A549 (cell line): ENCODE data around the gene RASGEF1C. TPM values are rescaled to one million over a fixed set of nuclear protein-coding genes. Genes with fewer than 3 reads are reported as not detected.

ENCODE experiments used
- ATAC-seq, 2 experiments: fragments of 200-7000 bp in 1 of 2; fragments of >200 bp in 1 of 2; cut with Nextera tagmentation in 1 of 2; cut with Tn5 transposase in 1 of 2; 3 replicates each; pipeline versions ENCODE4 v1.8.0 to v1.9.1; 2018 to 2020; ENCODE audit warnings: mild to moderate bottlenecking in 1 of 2, moderate library complexity in 1 of 2
- CTCF ChIA-PET: fragments of 300-600 bp; sonication (Branson Sonifier 250); formaldehyde crosslinking; extraction: SDS; loops from one replicate; lab custom pipeline; 2021; ENCODE audit warnings: antibody characterized with exemption, inconsistent platforms; lab: Yijun Ruan, JAX
- POLR2A ChIA-PET: fragments of 350-600 bp; formaldehyde crosslinking; extraction: SDS; loops from one replicate; lab custom pipeline; 2021; ENCODE audit warnings: antibody characterized with exemption, inconsistent platforms; lab: Yijun Ruan, JAX
- DNase-seq, 2 experiments: peaks; one replicate each; pipeline versions ENCODE4 v3.0.0 to v3.0.0-alpha.2; 2011 to 2016; ENCODE audit warnings: low read depth in 1 of 2, low spot score in 1 of 2
- FAIRE-seq: peaks from 2 replicates; lab custom pipeline; 2011; peaks lifted over from hg19 to GRCh38; lab: Jason Lieb, UNC
- H3K27ac ChIP-seq, 2 experiments: fragments of >200 bp; sonication (Bioruptor Twin); formaldehyde crosslinking; 3 replicates each; pipeline ENCODE4 v1.5.1; 2016 to 2017
- H3K4me1 ChIP-seq: fragments of >200 bp; sonication (Bioruptor Twin); formaldehyde crosslinking; 3 replicates; pipeline ENCODE4 v1.6.1; 2016
- H3K4me2 ChIP-seq: fragments of >200 bp; sonication (Bioruptor Twin); formaldehyde crosslinking; 3 replicates; pipeline ENCODE4 v1.6.1; 2016
- H3K4me3 ChIP-seq: fragments of >200 bp; sonication (Bioruptor Twin); formaldehyde crosslinking; 3 replicates; pipeline ENCODE4 v1.5.1; 2016
- H3K9me3 ChIP-seq: fragments of >200 bp; sonication (Bioruptor Twin); formaldehyde crosslinking; 3 replicates; pipeline ENCODE4 v1.6.1; 2016
- CBX2 ChIP-seq: fragments of 200-600 bp; sonication (generic); IDR thresholded peaks from 2 replicates; pipeline ENCODE4 v1.6.1; 2016; ENCODE audit warnings: low read depth, mild to moderate bottlenecking, borderline replicate concordance
- CHD2 ChIP-seq: fragments of 150-350 bp; IDR thresholded peaks from 2 replicates; pipeline ENCODE4 v1.6.1; 2014; ENCODE audit warnings: low read length; ENCODE audit not compliant: partially characterized antibody
- CHD4 ChIP-seq: fragments of 200-600 bp; sonication (generic); IDR thresholded peaks from 2 replicates; pipeline ENCODE4 v1.6.1; 2016; ENCODE audit warnings: antibody characterized with exemption, mild to moderate bottlenecking, borderline replicate concordance
- FOXS1 ChIP-seq: fragments of 250-450 bp; sonication (Bioruptor Pico); IDR thresholded peaks from 2 replicates; pipeline ENCODE4 v1.5.0; 2020; ENCODE audit warnings: mild to moderate bottlenecking, moderate library complexity
- HDAC2 ChIP-seq: fragments of 200-600 bp; sonication (generic); IDR thresholded peaks from 2 replicates; pipeline ENCODE4 v1.6.1; 2016
- HES2 ChIP-seq: fragments of >200 bp; sonication (Bioruptor Twin); formaldehyde crosslinking; IDR thresholded peaks from 2 replicates; pipeline ENCODE4 v1.6.1; 2016
- HEYL ChIP-seq: fragments of 250-450 bp; sonication (Bioruptor Pico); IDR thresholded peaks from 2 replicates; pipeline ENCODE4 v1.8.0; 2021; ENCODE audit warnings: mild to moderate bottlenecking, moderate library complexity
- HOXA7 ChIP-seq: fragments of 250-450 bp; sonication (Bioruptor Pico); IDR thresholded peaks from 2 replicates; pipeline ENCODE4 v1.5.0; 2020; ENCODE audit warnings: mild to moderate bottlenecking, moderate library complexity
- HOXB5 ChIP-seq: fragments of 250-450 bp; sonication (Bioruptor Pico); IDR thresholded peaks from 2 replicates; pipeline ENCODE4 v1.5.0; 2020; ENCODE audit warnings: mild to moderate bottlenecking, moderate library complexity
- PHF8 ChIP-seq: fragments of 200-600 bp; sonication (generic); IDR thresholded peaks from 2 replicates; pipeline ENCODE4 v1.6.1; 2016; ENCODE audit warnings: low read depth, mild to moderate bottlenecking, antibody characterized with exemption, moderate library complexity, borderline replicate concordance
- POLR2A ChIP-seq: IDR thresholded peaks from 2 replicates; pipeline ENCODE4 v1.6.1; 2012; ENCODE audit warnings: mild to moderate bottlenecking, low read length
- RARB ChIP-seq: fragments of 250-450 bp; sonication (Bioruptor Pico); IDR thresholded peaks from 2 replicates; pipeline ENCODE4 v1.8.0; 2021; ENCODE audit warnings: mild to moderate bottlenecking, moderate library complexity
- RNF2 ChIP-seq: fragments of 200-600 bp; sonication (generic); IDR thresholded peaks from 2 replicates; pipeline ENCODE4 v1.6.1; 2016; ENCODE audit warnings: low read depth, mild to moderate bottlenecking, antibody characterized with exemption, moderate library complexity, borderline replicate concordance
- TFCP2L1 ChIP-seq: fragments of 250-450 bp; sonication (Bioruptor Pico); IDR thresholded peaks from 2 replicates; pipeline ENCODE4 v1.5.0; 2021; ENCODE audit warnings: mild to moderate bottlenecking
- USF2 ChIP-seq: fragments of 450-650 bp; IDR thresholded peaks from 2 replicates; pipeline ENCODE4 v1.6.1; 2014; ENCODE audit warnings: antibody characterized with exemption
- WGBS: methylation state at CpG from one replicate; pipeline ENCODE4 v1.1.6; 2017; ENCODE audit errors: missing lambda C conversion rate; 5-methylcytosine and 5-hydroxymethylcytosine counted together
- polyA plus RNA-seq, 4 experiments: library from polyadenylated mRNA; depleted of rRNA in 3 of 4; stranded (reverse); fragments of >200 nt; fragmentation: RNase III in 1 of 4; extraction: RNeasy Plus Mini Kit Qiagen cat#74134 plus additional on column Dnase treatment in 1 of 4; gene quantifications; 2 replicates in 3 of 4; 3 replicates in 1 of 4; pipeline ENCODE4 v1.2.3, GENCODE V29; 2011 to 2017
- TF ChIP-seq, protein P1 (sequence below): fragments of 200-600 bp; sonication (generic); IDR thresholded peaks from 2 replicates; pipeline ENCODE4 v1.6.1; 2016; ENCODE audit warnings: antibody characterized with exemption, mild to moderate bottlenecking, moderate library complexity
- TF ChIP-seq, protein P2 (sequence below): fragments of >200 bp; sonication (Bioruptor Twin); formaldehyde crosslinking; IDR thresholded peaks from 3 replicates; pipeline ENCODE4 v1.6.1; 2016
- TF ChIP-seq, protein P3 (sequence below): fragments of 150-350 bp; IDR thresholded peaks from 2 replicates; pipeline ENCODE4 v1.6.1; 2014; ENCODE audit warnings: low read depth, mild to moderate bottlenecking, low read length

Gene RASGEF1C
- polyA plus RNA-seq, 2 of the 4 experiments (the other 2 are of a cell fraction): 0.12 TPM; not detected in 1

DNA sequence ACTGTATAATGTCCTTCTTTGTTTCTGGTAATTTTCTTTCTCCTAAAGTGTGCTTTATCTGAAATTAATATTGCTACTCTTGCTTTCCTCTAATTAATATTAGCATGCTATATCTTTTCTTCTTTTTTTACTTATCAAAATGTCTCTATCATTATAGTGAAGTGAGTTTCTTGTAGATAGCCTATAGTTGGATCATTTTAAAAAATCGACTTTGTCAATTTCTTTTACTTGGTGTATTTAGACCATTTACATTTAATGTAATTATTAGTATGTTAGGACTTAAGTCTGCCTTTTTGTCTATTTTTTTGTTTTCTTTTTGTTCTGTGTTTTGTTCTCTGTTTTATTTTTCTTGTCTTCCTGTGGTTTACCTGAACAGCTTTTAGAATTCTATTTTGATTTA is 102.0 kb downstream of the RASGEF1C start:
- Histone ChIP-seq H3K4me2 (no peak overlapping the region), H3K27ac (no peak overlapping the region), H3K4me1 (no peaks in the 10 kb centered on the region), H3K9me3 (peaks cover 35% of the 10 kb centered on the region; the same call in 2 of the 3 replicates)
- ChIA-PET POLR2A (no interaction called here), CTCF (interaction anchor here (1.6 kb wide), 1 partner anchor 19 kb away, joined by 5 read pairs; no protein-coding TSS in a partner anchor)
- FAIRE-seq (no peak), ATAC-seq (no peak)
- TF ChIP-seq, protein P1, sequence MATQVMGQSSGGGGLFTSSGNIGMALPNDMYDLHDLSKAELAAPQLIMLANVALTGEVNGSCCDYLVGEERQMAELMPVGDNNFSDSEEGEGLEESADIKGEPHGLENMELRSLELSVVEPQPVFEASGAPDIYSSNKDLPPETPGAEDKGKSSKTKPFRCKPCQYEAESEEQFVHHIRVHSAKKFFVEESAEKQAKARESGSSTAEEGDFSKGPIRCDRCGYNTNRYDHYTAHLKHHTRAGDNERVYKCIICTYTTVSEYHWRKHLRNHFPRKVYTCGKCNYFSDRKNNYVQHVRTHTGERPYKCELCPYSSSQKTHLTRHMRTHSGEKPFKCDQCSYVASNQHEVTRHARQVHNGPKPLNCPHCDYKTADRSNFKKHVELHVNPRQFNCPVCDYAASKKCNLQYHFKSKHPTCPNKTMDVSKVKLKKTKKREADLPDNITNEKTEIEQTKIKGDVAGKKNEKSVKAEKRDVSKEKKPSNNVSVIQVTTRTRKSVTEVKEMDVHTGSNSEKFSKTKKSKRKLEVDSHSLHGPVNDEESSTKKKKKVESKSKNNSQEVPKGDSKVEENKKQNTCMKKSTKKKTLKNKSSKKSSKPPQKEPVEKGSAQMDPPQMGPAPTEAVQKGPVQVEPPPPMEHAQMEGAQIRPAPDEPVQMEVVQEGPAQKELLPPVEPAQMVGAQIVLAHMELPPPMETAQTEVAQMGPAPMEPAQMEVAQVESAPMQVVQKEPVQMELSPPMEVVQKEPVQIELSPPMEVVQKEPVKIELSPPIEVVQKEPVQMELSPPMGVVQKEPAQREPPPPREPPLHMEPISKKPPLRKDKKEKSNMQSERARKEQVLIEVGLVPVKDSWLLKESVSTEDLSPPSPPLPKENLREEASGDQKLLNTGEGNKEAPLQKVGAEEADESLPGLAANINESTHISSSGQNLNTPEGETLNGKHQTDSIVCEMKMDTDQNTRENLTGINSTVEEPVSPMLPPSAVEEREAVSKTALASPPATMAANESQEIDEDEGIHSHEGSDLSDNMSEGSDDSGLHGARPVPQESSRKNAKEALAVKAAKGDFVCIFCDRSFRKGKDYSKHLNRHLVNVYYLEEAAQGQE: no peak
- TF ChIP-seq HES2 (no peak), FOXS1 (no peak), HDAC2 (0 out of 2 replicates have a peak, but pooled peaks have one; percentile 52), POLR2A (no peak), USF2 (no peak), PHF8 (no peak)
- TF ChIP-seq, protein P2, sequence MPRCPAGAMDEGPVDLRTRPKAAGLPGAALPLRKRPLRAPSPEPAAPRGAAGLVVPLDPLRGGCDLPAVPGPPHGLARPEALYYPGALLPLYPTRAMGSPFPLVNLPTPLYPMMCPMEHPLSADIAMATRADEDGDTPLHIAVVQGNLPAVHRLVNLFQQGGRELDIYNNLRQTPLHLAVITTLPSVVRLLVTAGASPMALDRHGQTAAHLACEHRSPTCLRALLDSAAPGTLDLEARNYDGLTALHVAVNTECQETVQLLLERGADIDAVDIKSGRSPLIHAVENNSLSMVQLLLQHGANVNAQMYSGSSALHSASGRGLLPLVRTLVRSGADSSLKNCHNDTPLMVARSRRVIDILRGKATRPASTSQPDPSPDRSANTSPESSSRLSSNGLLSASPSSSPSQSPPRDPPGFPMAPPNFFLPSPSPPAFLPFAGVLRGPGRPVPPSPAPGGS: no peak
- TF ChIP-seq, protein P3, sequence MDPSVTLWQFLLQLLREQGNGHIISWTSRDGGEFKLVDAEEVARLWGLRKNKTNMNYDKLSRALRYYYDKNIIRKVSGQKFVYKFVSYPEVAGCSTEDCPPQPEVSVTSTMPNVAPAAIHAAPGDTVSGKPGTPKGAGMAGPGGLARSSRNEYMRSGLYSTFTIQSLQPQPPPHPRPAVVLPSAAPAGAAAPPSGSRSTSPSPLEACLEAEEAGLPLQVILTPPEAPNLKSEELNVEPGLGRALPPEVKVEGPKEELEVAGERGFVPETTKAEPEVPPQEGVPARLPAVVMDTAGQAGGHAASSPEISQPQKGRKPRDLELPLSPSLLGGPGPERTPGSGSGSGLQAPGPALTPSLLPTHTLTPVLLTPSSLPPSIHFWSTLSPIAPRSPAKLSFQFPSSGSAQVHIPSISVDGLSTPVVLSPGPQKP: no peak
- TF ChIP-seq, all 56 proteins: peak for 1
- no peak overlapping the region for H3K4me3 ChIP-seq
- no peak for DNase-seq
- 5% methylated on average over 1 of the region's 1 CpG for WGBS

DNA sequence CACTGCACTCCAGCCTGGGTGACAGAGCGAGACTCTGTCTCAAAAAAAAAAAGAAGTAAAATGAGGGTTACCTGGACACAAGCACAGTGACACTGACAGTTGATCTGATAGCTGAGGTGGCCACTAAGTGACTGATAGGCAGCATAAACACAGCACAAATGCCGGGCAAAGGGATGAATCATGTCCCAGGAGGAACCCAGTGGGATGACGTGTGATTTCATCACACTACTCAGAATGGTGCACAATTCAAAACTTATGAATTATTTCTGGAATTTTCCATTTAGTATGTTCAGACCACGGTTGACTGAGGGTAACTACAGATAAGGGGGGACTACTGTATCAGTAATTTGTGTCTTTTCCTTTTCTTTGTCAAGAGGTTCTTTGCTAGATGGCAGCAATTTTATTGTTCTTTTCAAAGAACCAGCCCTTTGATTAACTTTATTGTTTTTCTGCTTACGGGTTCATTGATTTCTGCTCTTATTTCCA is 103.1 kb downstream of the RASGEF1C start:
- ATAC-seq: no peak
- no peak for TF ChIP-seq RNF2
- TF ChIP-seq TFCP2L1 (CRISPR knock-in tag): no peak
- TF ChIP-seq HOXB5 (CRISPR knock-in tag): no peak
- TF ChIP-seq RARB (CRISPR knock-in tag): no peak
- no peak for TF ChIP-seq HOXA7 (CRISPR knock-in tag)
- no peak for TF ChIP-seq HEYL (CRISPR knock-in tag)
- no peak for TF ChIP-seq CBX2
- no peak for TF ChIP-seq HES2
- no peak for TF ChIP-seq CHD2
- TF ChIP-seq CHD4: no peak
- Histone ChIP-seq H3K4me2 (0 out of 3 replicates have a peak overlapping the region, but pooled peaks have one; percentile 6), H3K4me3 (no peak overlapping the region), H3K27ac (no peak overlapping the region), H3K4me1 (no peaks in the 10 kb centered on the region), H3K9me3 (peaks cover 35% of the 10 kb centered on the region; the same call in 2 of the 3 replicates)
- CTCF ChIA-PET: no interaction called here
- POLR2A ChIA-PET: no interaction called here
- no peak for DNase-seq
- FAIRE-seq: no peak
- WGBS: 16% methylated on average over 5 of the region's 5 CpGs
